Activated T-helper 1 cell treated with anti-CD3 and anti-CD28 coated beads, Interleukin-2, amount 50 U/mL, for 16 hours (primary cell): ENCODE results near the gene GSTA5.
"Not testable (repeated sequence)": the region's sequence is repeated elsewhere in the genome, so short reads cannot be mapped to it uniquely, and the experiment has no call there.

Experiments
- DNase-seq, 2 donors: peaks; one replicate each; pipeline ENCODE4 v3.0.0-alpha.2; 2020; ENCODE audit warnings: low read depth in 1 of 2, low spot score in 1 of 2

The GSTA5 gene

DNA sequence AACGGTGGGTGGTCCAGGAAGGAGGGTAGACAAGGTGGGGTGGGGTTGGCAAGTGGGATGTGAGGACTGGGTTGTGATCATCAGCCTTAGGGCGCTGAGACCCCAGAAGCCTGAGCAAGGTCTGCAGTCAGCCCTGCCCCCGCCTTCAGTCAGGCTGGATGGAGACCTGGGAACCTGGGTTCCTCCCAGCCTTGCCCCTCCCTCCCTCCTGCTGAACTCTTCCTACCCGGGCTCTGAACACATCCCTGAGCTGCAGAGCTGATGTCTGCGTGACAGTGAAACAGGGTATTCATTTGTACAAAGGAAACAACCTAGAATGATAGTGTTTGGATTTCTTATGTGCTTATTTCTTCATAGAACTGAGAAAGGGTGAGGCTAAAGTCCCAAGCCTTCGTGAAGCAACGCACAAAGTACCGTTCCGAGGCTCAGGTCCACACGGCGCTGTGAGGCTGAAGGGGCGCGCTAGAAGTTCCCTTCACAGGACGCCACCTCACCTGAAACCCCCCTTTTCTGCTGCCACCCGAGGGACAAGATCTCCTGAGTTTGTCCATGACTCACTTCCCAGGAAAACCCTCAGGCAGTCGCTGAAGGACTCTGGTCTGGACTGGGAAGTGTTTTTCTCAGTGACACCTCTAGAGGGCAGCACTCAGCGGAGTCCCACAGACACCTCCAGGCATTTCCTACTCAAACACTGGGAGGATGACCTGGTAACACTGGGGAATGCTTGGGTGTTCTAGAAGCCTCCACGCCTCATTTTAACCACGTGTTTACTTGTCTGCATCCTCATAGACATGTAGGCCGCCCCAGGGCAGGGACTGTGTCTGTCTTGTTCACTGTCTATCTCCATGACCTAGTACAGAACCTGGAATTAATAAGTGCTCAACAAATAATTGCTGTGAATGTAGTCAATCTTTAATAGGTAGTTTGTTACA is 1.2 kb downstream of the GSTA5 start:
- DNase-seq, result peak; percentile 10 to 16

- no peak for DNase-seq
Measured at GRCh38 chr6:52834481-52834880, 6.1 kb downstream of the GSTA5 start.

DNA sequence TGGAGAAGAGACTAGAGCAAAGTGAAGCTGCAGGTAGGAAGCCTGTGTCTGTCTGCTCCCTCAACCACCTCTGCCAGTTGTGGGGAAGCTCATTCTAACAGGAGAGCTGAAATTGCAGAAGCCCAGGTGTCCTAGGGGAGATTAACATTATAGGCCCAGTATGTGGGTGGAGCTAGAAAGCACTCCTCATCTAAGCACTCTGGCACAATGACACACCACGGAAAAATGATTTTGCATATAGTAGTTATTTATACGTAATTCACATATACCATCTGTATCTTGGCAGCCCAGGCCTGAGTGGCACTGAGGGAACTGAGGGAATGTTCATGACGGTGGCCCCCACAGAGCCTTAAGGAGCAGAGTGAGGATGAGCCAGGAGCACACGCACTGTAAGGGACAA is 9.7 kb downstream of the GSTA5 start:
- DNase-seq, result not testable (repeated sequence)

DNA sequence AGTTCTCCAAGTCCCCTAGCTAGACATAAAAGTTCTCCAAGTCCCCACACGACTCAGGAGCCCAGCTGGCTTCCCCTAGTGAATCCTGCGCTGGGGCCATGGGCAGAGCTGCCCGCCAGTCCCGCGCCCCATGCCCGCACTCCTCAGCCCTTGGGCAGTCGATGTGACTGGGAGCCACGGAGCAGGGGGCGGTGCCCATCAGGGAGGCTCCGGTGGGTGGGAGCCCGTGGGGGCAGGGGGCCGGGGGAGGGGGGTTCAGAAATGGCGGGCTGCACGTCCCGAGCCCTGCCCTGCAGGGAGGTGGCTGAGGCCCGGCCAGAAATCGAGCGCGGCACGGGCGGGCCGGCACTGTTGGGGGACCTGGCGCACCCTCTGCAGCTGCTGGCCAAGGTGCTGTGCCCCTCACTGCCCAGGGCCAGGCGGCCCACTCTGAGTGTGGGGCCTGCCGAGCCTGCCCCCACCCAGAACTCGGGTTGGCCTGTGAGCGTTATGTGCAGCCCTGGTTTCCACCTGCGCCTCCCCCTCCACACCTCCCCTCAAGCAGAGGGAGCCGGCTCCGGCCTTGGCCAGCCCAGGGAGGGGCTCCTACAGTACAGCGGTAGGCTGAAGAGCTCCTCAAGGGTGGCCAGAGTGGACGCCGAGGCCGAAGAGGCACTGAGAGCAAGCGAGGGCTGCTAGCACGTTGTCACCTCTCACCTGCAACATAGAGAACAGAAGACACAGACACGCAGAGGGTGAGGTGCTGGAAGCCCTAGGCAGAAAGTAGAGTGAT is 11.4 kb downstream of the GSTA5 start:
- no peak for DNase-seq

- DNase-seq, result not testable (repeated sequence)
Measured at GRCh38 chr6:52828621-52829020, 12.0 kb downstream of the GSTA5 start.

- DNase-seq, result not testable (repeated sequence)
Measured at GRCh38 chr6:52827073-52827783, 13.4 kb downstream of the GSTA5 start.

- no peak for DNase-seq
Measured at GRCh38 chr6:52826513-52826912, 14.1 kb downstream of the GSTA5 start.

DNA sequence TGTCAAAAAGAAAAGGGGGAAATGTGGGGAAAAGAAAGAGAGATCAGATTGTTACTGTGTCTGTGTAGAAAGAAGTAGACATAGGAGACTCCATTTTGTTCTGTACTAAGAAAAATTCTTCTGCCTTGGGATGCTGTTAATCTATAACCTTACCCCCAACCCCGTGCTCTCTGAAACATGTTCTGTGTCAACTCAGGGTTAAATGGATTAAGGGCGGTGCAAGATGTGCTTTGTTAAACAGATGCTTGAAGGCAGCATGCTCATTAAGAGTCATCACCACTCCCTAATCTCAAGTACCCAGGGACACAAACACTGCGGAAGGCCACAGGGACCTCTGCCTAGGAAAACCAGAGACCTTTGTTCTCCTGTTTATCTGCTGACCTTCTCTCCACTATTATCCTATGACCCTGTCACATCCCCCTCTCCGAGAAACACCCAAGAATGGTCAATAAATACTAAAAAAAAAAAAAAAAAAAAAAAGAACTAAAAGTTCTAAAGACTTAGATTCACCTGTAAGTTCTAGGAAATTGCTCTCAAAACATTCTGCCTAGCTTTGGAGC is 14.6 kb downstream of the GSTA5 start:
- DNase-seq, result not testable (repeated sequence)

GRCh38 chr6:52825270-52825793 is 15.3 kb downstream of the GSTA5 start:
- DNase-seq, result not testable (repeated sequence)

DNA sequence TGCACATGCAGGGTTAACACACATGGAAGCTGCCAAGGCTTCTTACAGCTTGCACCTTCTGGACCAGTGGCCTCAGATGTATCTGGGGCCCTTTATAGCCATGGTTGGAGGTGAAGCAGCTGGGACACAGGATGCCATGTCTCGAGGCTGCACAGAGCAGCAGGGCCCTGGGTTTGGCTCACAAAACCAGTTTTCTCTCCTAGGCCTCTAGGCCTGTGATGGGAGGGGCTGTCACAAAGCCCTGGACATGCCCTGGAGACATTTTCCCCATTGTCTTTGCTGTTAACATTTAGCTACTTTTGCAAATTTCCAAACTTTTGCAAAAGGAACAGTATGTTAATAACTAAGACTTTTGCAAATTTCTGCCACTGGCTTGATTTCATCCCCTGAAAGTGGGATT is 18.8 kb downstream of the GSTA5 start:
- no peak for DNase-seq

- DNase-seq, result no peak
Measured at GRCh38 chr6:52820198-52820597, 20.4 kb downstream of the GSTA5 start.

GRCh38 chr6:52815167-52816092 is 25.2 kb downstream of the GSTA5 start:
- DNase-seq, result peak in 1 of 2 donors; percentile 6

GRCh38 chr6:52814545-52814944 is 26.1 kb downstream of the GSTA5 start:
- DNase-seq, result not testable (repeated sequence)

GRCh38 chr6:52809777-52810176 is 30.8 kb downstream of the GSTA5 start:
- DNase-seq, result not testable (repeated sequence)

DNA sequence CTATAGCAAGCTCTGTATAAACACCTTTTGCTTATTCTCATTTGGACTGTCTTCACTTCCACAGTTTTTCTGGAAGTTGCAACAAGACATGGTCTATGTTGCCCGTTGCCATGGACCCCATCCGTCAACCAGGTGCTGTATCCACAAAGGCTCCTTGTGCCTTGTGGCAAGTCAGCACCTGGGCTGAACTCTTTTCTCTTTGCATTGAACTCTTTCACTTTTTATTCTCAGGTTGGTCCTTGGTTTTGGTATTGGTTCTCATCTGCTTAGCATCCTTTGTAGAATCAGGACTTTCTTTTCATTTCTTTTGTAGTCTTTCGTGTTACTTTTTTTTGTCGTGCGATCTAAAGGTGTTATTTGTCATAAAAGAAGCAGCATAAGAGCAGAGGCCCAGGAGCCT is 32.0 kb downstream of the GSTA5 start:
- DNase-seq, result no peak

DNA sequence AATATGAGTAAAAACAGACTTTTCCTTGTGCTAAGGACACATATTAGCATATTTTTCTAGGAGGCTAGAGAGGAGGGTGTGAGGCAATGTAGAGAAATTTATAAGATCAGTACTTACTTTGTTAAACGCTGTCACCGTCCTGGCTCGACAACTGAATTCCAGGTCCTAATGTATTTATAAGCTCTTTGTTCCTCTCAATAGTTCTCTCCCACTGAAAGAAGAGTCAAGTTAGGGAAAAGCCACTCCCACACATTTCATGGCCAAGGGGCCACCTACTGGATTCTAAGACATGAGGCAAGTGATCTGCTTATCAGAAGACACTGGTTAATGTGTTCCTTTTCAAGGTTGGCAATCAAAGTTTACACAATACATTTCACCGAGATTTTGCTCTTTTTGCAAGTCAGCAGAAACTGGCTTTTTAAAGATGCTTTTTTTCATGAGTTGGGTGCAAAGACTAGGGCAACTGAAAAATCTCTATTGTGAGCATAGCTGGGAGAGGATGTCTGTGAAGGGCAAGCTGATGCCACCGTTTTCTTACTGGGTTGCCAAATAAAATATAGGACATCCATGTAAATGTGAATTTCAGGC is 36.9 kb downstream of the GSTA5 start, which contains the start of gene GSTA1:
GSTA1 (minus strand) TSS at position 149 of the 588 bp plus-strand sequence. CDS start 4,549 bp downstream, outside the sequence.
- not testable (repeated sequence) for DNase-seq

- DNase-seq, result no peak
Measured at GRCh38 chr6:52802806-52803205, 37.8 kb downstream of the GSTA5 start.

GRCh38 chr6:52801188-52801841 is 39.3 kb downstream of the GSTA5 start:
- no peak for DNase-seq

- DNase-seq, result not testable (repeated sequence)
Measured at GRCh38 chr6:52799272-52799671, 41.3 kb downstream of the GSTA5 start.
